ENCODE measurements around the gene RALGPS2.

RALGPS2 gene

DNA sequence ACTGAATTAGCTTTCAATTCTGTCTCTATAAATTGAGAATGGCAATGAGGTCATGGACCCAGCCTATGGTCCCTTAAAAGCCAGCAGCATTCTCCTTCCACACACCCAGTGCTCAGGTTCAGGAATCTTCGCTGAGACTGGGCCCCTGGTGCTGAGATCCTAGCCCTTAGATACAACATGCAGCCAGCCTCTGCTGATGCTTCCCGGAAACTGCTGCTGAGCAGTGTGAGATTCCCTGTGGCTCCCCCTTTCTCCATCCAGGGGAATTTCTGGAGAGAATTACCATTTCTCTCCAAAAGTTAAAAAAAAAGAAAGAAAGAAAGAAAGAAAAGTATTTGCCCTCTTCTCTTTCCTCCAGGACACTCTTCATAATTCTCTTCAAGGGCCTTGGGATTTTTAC lies 31.7 kb upstream of the RALGPS2 start:
- H3K36me3 ChIP-seq (ENCODE audit: control insufficient read depth, insufficient read depth, low read length), result no peaks in the 10 kb centered on the region
- H3K9ac ChIP-seq (ENCODE audit: low read length), result no peak overlapping the region
- H3K27ac ChIP-seq (ENCODE audit: low read depth, low read length), result no peak overlapping the region
- no peak overlapping the region for H3K4me3 ChIP-seq (ENCODE audit: low read length)
- no peaks in the 10 kb centered on the region for H3K4me1 ChIP-seq (ENCODE audit: control insufficient read depth, insufficient read depth, low read length)
- no peaks in the 10 kb centered on the region for H3K27me3 ChIP-seq (ENCODE audit: control insufficient read depth, insufficient read depth, low read length)

DNA sequence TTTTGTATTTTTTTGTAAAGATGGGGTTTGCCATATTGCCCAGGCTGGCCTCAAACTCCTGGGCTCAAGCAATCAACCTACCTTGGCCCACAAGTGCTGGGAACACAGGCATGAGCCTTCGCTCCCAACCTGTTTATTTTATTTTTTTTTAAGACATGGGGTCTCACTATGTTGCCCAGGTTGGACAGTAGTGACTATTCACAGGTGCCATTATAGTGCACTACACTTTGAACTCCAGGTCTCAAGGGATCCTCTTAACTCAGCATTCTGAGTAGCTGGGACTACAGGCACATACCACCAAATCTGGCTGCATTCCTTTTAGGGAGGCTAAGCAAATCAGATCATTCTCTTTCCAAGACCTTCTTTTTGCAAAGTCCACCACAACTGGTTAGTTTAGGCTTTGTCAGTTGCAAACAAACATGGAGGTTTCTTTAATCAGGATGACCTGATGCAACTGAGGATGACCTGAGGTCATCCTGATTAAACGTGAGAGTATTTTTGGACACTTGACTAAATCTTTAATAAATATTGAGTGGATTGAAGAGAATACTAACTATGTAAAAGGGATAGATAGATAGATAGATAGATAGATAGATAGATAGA lies 30.0 kb upstream of the RALGPS2 start:
- no peaks in the 10 kb centered on the region for H3K4me1 ChIP-seq (ENCODE audit: control insufficient read depth, insufficient read depth, low read length)
- H3K27ac ChIP-seq (ENCODE audit: low read depth, low read length), result no peak overlapping the region
- H3K4me3 ChIP-seq (ENCODE audit: low read length), result no peak overlapping the region
- no peak overlapping the region for H3K9ac ChIP-seq (ENCODE audit: low read length)
- no peaks in the 10 kb centered on the region for H3K27me3 ChIP-seq (ENCODE audit: control insufficient read depth, insufficient read depth, low read length)
- H3K36me3 ChIP-seq (ENCODE audit: control insufficient read depth, insufficient read depth, low read length), result no peaks in the 10 kb centered on the region

DNA sequence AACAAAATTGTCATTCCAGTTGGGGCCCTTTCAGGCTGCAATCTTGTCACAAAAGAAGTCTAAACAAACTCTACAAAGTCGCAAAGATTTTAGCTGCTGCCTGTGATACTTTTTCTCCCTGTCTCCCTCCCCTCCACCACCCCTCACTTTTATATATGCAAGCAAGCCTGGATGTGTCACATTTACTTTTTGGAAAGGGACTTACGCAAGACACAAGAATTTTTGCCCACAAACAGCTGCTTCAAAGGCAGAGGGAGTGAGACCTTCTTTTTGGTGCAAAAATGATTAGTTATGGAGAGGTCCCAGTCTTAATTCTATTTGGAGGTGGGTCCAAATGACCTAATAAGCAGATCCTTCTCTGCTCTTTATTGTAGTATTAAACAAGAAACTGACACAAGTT lies 22.9 kb upstream of the RALGPS2 start:
- Histone ChIP-seq H3K27ac (ENCODE audit: low read depth, low read length) (no peak overlapping the region), H3K9ac (ENCODE audit: low read length) (no peak overlapping the region), H3K36me3 (ENCODE audit: control insufficient read depth, insufficient read depth, low read length) (no peaks in the 10 kb centered on the region), H3K4me3 (ENCODE audit: low read length) (no peak overlapping the region), H3K4me1 (ENCODE audit: control insufficient read depth, insufficient read depth, low read length) (no peaks in the 10 kb centered on the region), H3K27me3 (ENCODE audit: control insufficient read depth, insufficient read depth, low read length) (no peaks in the 10 kb centered on the region)

DNA sequence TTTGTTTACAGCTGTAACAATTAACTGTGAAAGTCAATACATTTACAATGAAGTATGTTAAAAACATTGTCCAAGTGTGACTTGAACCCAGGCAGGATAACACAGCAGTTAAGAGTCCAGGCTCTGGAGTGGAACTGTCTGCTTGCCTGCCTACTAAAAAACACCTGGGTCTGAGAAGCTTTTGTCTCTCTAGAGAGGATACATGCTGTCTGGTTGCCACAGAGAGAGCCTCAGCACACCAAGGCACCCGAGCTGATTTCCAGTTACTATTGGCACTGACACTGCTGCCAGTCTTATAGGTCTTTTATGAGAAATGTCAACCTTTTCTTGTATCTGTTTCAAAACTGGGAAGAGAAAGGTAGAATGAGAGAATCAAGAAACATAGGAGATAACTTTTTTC lies 20.2 kb upstream of the RALGPS2 start:
- Histone ChIP-seq H3K9ac (ENCODE audit: low read length) (no peak overlapping the region), H3K36me3 (ENCODE audit: control insufficient read depth, insufficient read depth, low read length) (no peaks in the 10 kb centered on the region), H3K27ac (ENCODE audit: low read depth, low read length) (no peak overlapping the region), H3K27me3 (ENCODE audit: control insufficient read depth, insufficient read depth, low read length) (no peaks in the 10 kb centered on the region), H3K4me3 (ENCODE audit: low read length) (no peak overlapping the region), H3K4me1 (ENCODE audit: control insufficient read depth, insufficient read depth, low read length) (no peaks in the 10 kb centered on the region)

- H3K9ac ChIP-seq (ENCODE audit: low read length), result no peak overlapping the region
- no peaks in the 10 kb centered on the region for H3K27me3 ChIP-seq (ENCODE audit: control insufficient read depth, insufficient read depth, low read length)
- no peaks in the 10 kb centered on the region for H3K4me1 ChIP-seq (ENCODE audit: control insufficient read depth, insufficient read depth, low read length)
- no peak overlapping the region for H3K27ac ChIP-seq (ENCODE audit: low read depth, low read length)
- no peaks in the 10 kb centered on the region for H3K36me3 ChIP-seq (ENCODE audit: control insufficient read depth, insufficient read depth, low read length)
- no peak overlapping the region for H3K4me3 ChIP-seq (ENCODE audit: low read length)
Measured at GRCh38 chr1:178706432-178706831, 18.6 kb upstream of the RALGPS2 start.

DNA sequence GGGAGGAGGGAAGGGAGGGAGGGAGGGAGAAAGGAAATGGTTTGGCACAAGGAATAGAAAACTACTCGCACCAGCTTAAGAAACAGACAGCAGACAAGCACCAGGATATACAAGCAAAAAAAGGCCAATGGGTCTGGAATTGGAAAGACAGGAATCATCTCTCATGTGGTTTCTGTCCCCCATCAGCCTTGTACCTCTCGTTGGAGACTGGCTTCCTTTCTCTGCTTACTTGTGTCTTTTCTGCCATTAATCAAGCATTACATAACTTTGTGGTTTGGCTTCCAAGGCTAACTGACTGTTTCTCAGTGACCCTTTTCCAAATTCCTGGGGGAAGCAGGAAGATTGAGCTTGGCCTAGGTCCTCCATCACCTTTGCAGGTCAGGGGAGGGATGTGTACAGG lies 11.8 kb upstream of the RALGPS2 start:
- Histone ChIP-seq H3K27me3 (ENCODE audit: control insufficient read depth, insufficient read depth, low read length) (no peaks in the 10 kb centered on the region), H3K4me1 (ENCODE audit: control insufficient read depth, insufficient read depth, low read length) (no peaks in the 10 kb centered on the region)

DNA sequence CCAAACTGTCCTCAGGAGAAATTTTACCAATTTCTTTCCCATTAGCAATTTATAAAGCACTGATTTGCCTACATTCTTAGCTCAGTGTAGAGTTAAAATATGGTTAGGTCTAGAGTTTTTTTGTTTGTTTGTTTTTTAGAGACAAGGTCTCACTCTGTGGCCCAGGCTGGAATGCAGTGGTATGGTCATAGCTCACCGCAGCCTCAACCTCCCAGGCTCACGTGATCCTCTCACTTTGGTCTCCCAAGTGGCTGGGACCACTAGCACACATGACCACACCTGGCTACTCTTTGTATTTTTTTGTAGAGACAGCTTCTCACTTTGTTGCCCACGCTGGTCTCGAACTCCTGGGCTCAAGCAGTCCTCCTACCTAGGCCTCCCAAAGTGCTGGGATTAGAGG lies 10.6 kb upstream of the RALGPS2 start:
- Histone ChIP-seq H3K9ac (ENCODE audit: low read length) (no peak overlapping the region), H3K4me1 (ENCODE audit: control insufficient read depth, insufficient read depth, low read length) (no peaks in the 10 kb centered on the region), H3K4me3 (ENCODE audit: low read length) (no peak overlapping the region), H3K36me3 (ENCODE audit: control insufficient read depth, insufficient read depth, low read length) (no peaks in the 10 kb centered on the region), H3K27ac (ENCODE audit: low read depth, low read length) (no peak overlapping the region), H3K27me3 (ENCODE audit: control insufficient read depth, insufficient read depth, low read length) (no peaks in the 10 kb centered on the region)

More for the DNA sequence above, 11.8 kb upstream of the RALGPS2 start:
- H3K9ac ChIP-seq (ENCODE audit: low read length), result no peak overlapping the region
- no peaks in the 10 kb centered on the region for H3K36me3 ChIP-seq (ENCODE audit: control insufficient read depth, insufficient read depth, low read length)
- H3K4me3 ChIP-seq (ENCODE audit: low read length), result no peak overlapping the region
- no peak overlapping the region for H3K27ac ChIP-seq (ENCODE audit: low read depth, low read length)

DNA sequence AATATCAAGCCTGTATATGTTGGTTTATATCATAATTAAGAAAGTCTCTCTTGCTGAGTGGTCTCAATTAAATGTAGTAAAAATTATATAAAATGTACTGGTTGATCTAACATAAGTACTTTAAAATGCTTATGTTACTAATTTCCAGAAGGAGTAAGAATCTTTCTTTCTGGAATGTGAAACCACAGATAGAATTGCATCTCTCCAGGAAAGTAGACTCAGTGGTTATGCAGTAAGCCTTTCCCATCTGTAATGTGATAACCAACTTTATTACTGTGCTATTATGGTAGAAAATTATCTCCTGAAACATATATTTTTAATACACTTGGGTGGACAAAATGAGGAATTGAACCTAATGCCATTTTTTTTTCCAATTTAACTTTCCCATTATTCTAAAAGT lies 8.9 kb upstream of the RALGPS2 start:
- Histone ChIP-seq H3K27me3 (ENCODE audit: control insufficient read depth, insufficient read depth, low read length) (no peaks in the 10 kb centered on the region), H3K27ac (ENCODE audit: low read depth, low read length) (no peak overlapping the region), H3K36me3 (ENCODE audit: control insufficient read depth, insufficient read depth, low read length) (no peaks in the 10 kb centered on the region), H3K4me3 (ENCODE audit: low read length) (no peak overlapping the region), H3K4me1 (ENCODE audit: control insufficient read depth, insufficient read depth, low read length) (no peaks in the 10 kb centered on the region), H3K9ac (ENCODE audit: low read length) (no peak overlapping the region)

- Histone ChIP-seq H3K27me3 (ENCODE audit: control insufficient read depth, insufficient read depth, low read length) (no peaks in the 10 kb centered on the region), H3K4me3 (ENCODE audit: low read length) (no peak overlapping the region), H3K36me3 (ENCODE audit: control insufficient read depth, insufficient read depth, low read length) (no peaks in the 10 kb centered on the region), H3K27ac (ENCODE audit: low read depth, low read length) (no peak overlapping the region), H3K9ac (ENCODE audit: low read length) (no peak overlapping the region), H3K4me1 (ENCODE audit: control insufficient read depth, insufficient read depth, low read length) (no peaks in the 10 kb centered on the region)
Measured at GRCh38 chr1:178718520-178718919, 6.5 kb upstream of the RALGPS2 start.

DNA sequence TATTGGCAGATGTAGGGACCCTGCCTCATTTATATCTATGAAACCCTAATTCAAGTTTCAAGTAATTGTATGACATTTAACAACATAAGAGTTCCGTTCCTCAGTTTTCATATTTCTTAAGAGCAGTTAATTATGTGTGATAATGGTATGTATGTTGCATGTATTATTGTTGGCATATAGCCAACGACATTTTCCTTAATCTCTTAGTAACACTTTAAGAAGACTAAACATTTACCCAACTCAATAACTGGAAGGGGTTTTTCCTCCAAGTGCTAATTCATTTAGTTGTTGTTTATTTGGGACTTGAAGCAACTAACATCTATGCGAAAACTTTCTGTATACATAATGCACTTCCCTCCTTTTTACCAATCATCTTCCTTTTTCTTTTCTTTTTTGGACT lies 1.5 kb upstream of the RALGPS2 start:
- Histone ChIP-seq H3K9ac (ENCODE audit: low read length) (no peak overlapping the region), H3K4me3 (ENCODE audit: low read length) (no peak overlapping the region), H3K4me1 (ENCODE audit: control insufficient read depth, insufficient read depth, low read length) (no peaks in the 10 kb centered on the region), H3K27ac (ENCODE audit: low read depth, low read length) (no peak overlapping the region), H3K36me3 (ENCODE audit: control insufficient read depth, insufficient read depth, low read length) (no peaks in the 10 kb centered on the region), H3K27me3 (ENCODE audit: control insufficient read depth, insufficient read depth, low read length) (no peaks in the 10 kb centered on the region)

GRCh38 chr1:178724376-178724727 lies 692 bp upstream of the RALGPS2 start:
- Histone ChIP-seq H3K27me3 (ENCODE audit: control insufficient read depth, insufficient read depth, low read length) (no peaks in the 10 kb centered on the region), H3K36me3 (ENCODE audit: control insufficient read depth, insufficient read depth, low read length) (no peaks in the 10 kb centered on the region), H3K4me3 (ENCODE audit: low read length) (peak overlapping the region; percentile 87), H3K9ac (ENCODE audit: low read length) (no peak overlapping the region), H3K27ac (ENCODE audit: low read depth, low read length) (no peak overlapping the region), H3K4me1 (ENCODE audit: control insufficient read depth, insufficient read depth, low read length) (no peaks in the 10 kb centered on the region)

DNA sequence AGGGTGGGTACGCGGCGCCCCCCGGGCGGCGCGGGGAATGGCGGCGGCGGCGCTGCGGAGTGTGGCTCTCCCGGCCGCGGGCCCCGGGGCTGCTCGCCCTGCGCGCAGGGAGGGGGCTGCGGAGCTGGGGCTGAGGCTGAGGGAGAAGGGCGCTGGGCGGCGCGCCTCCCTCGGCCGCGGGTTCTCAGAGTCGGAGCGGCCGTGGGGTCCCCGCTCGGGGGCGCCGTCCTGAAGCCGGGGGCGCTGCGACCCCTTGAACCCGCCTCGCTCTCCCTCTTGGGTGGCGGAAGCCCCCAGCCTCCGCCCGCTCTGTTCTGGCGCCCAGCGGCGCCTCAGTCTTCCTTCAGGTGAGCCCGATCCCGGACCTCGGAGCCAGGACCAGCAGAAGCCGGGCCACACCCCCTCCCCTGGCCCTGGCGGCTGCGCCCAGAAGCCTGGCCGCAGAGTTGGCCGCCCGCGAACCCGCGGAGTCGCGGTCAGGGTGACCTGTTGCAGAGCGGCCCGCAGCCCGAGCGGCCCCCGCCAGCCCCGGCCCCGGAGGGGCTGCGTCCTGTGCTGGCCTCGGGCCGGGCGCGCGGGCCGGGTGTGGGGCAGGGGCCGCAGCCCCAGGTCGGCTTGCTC lies 532 bp downstream of the RALGPS2 start:
- peak overlapping the region; percentile 68 for H3K9ac ChIP-seq (ENCODE audit: low read length)

DNA sequence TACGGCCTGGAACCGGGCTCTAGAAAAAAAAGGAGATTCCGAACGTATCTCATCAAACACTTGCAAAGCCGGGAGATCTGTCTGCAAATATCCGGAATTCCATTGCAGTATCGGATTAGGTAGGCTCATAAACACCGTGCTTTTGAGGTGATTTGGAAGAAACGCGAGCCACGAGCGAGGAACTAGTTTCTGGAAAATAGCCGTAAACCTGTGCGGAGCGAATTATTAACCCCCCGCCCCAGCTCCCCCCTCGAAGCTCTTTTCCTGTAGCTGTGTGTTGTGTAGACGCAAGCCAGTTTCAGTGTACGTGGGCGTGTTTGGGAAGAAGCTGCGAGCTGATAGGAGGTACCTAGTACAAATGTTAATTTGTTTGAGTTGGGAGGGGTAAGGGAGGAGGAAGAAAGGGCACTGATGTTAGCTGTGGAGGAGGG lies 1.1 kb downstream of the RALGPS2 start:
- peak overlapping the region; percentile 68 for H3K9ac ChIP-seq (ENCODE audit: low read length)
- no peaks in the 10 kb centered on the region for H3K4me1 ChIP-seq (ENCODE audit: control insufficient read depth, insufficient read depth, low read length)
- H3K27ac ChIP-seq (ENCODE audit: low read depth, low read length), result peak overlapping the region; percentile 64
- peaks cover 2% of the 10 kb centered on the region for H3K36me3 ChIP-seq (ENCODE audit: control insufficient read depth, insufficient read depth, low read length)
- no peaks in the 10 kb centered on the region for H3K27me3 ChIP-seq (ENCODE audit: control insufficient read depth, insufficient read depth, low read length)
- H3K4me3 ChIP-seq (ENCODE audit: low read length), result peak overlapping the region; percentile 87

More for the DNA sequence above, 532 bp downstream of the RALGPS2 start:
- Histone ChIP-seq H3K36me3 (ENCODE audit: control insufficient read depth, insufficient read depth, low read length) (peaks cover 2% of the 10 kb centered on the region), H3K27ac (ENCODE audit: low read depth, low read length) (peak overlapping the region; percentile 64), H3K27me3 (ENCODE audit: control insufficient read depth, insufficient read depth, low read length) (no peaks in the 10 kb centered on the region), H3K4me3 (ENCODE audit: low read length) (peak overlapping the region; percentile 87), H3K4me1 (ENCODE audit: control insufficient read depth, insufficient read depth, low read length) (no peaks in the 10 kb centered on the region)
